Measurements from ENCODE around the gene RNF152. TPM values are rescaled to one million over a fixed set of nuclear protein-coding genes. Genes with fewer than 3 reads are reported as not detected.

RNF152 gene
- polyA plus RNA-seq, 1 of the 3 experiments (the other 2 are of a cell fraction) = 6.6 TPM

DNA sequence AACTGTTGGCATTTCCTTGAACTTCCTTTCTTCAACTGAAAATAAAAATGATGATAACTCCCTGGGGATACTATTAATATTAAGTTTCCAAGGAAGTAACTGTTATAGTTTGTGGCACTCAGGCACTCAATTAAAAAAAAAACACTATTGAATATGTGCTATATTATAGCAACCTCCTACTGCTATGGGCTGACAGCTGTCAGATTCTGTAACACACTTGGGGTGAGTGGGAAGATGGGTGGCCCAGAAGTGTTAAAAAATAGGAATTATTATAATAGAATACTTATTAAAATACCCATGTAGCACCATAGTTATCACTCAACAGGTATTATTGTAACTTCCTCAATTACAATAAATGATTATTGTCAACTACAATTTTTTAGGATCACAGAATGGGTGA lies 130.9 kb downstream of the RNF152 start (continued):
- TF ChIP-seq REST (IDR thresholded peaks at IDR 0.05; ENCODE audit: low read depth, low read length) (no peak), USF1 (IDR thresholded peaks at IDR 0.05; ENCODE audit: borderline replicate concordance, low read depth) (no peak), FOXJ3 (CRISPR knock-in tag; IDR thresholded peaks at IDR 0.05) (no peak), SMC3 (IDR thresholded peaks at IDR 0.05; ENCODE audit: low read depth, low read length) (no peak), POLR2AphosphoS5 (IDR thresholded peaks at IDR 0.05; ENCODE audit: low read depth, low read length) (no peak), RXRA (IDR thresholded peaks at IDR 0.05; ENCODE audit: borderline replicate concordance, low read depth) (no peak), NFIC (IDR thresholded peaks at IDR 0.05; ENCODE audit: borderline replicate concordance) (no peak), NRF1 (IDR thresholded peaks at IDR 0.05; ENCODE audit: low read depth, low read length) (no peak), GABPA (IDR thresholded peaks at IDR 0.05; ENCODE audit: low read depth) (no peak)
